CD4-positive, alpha-beta T cell (primary cell): ENCODE results near the gene TIE1. TPM values are rescaled to one million over a fixed set of nuclear protein-coding genes. Genes with fewer than 3 reads are reported as not detected.

Experiments used
- ATAC-seq: fragments of 200-7000 bp; cut with Tn5 transposase; one replicate; pipeline ENCODE4 v1.10.0; 2022; ENCODE audit warnings: mild to moderate bottlenecking; ENCODE audit not compliant: poor library complexity
- CTCF ChIA-PET: fragments of 350-600 bp; sonication (Branson Sonifier 250); formaldehyde crosslinking; loops from one replicate; lab custom pipeline; 2021; ENCODE audit warnings: antibody characterized with exemption, inconsistent platforms; lab: Charles Lee
- POLR2A ChIA-PET: fragments of 350-600 bp; sonication (Branson Sonifier 250); formaldehyde crosslinking; loops from one replicate; lab custom pipeline; 2021; ENCODE audit warnings: antibody characterized with exemption, inconsistent platforms; lab: Charles Lee
- DNase-seq, 14 experiments: peaks; one replicate each; pipeline ENCODE4 v3.0.0-alpha.2; 2013 to 2020; ENCODE audit warnings: mixed read lengths in 2 of 14
- H3K27ac ChIP-seq, 2 donors: one replicate each; pipeline versions ENCODE4 v1.5.1 to v1.7.0; 2013; ENCODE audit warnings: low read length in 2 of 2, low read depth in 1 of 2, mild to moderate bottlenecking in 1 of 2
- H3K27me3 ChIP-seq, 2 experiments: 1 replicate in 1 of 2; 2 replicates in 1 of 2; pipeline versions ENCODE4 v1.6.1 to v1.7.0; 2013; ENCODE audit warnings: low read length in 2 of 2, control low read depth in 1 of 2, mild to moderate bottlenecking in 1 of 2, moderate library complexity in 1 of 2; ENCODE audit not compliant: insufficient read depth in 2 of 2, control insufficient read depth in 1 of 2
- H3K36me3 ChIP-seq: one replicate; pipeline ENCODE4 v1.6.1; 2013; ENCODE audit warnings: low read length, control low read depth; ENCODE audit not compliant: insufficient read depth
- H3K4me1 ChIP-seq: one replicate; pipeline ENCODE4 v1.6.1; 2013; ENCODE audit warnings: low read length, control low read depth; ENCODE audit not compliant: insufficient read depth
- H3K4me3 ChIP-seq: one replicate; pipeline ENCODE4 v1.5.1; 2013; ENCODE audit warnings: mild to moderate bottlenecking, low read length, moderate library complexity
- H3K9me3 ChIP-seq, 2 experiments: 1 replicate in 1 of 2; 2 replicates in 1 of 2; pipeline versions ENCODE4 v1.6.1 to v1.7.0; 2013; ENCODE audit warnings: low read length in 2 of 2, mild to moderate bottlenecking in 2 of 2, control low read depth in 1 of 2, moderate library complexity in 1 of 2; ENCODE audit not compliant: control insufficient read depth in 1 of 2, insufficient read depth in 1 of 2
- H3K27ac Mint-ChIP-seq: one replicate; pipeline ENCODE4 v1.8.0; 2020; ENCODE audit warnings: mixed read lengths
- H3K27me3 Mint-ChIP-seq: one replicate; pipeline ENCODE4 v1.8.0; 2021; ENCODE audit warnings: mixed read lengths
- H3K36me3 Mint-ChIP-seq: one replicate; pipeline ENCODE4 v1.8.0; 2021; ENCODE audit warnings: low read depth, mixed read lengths
- H3K4me1 Mint-ChIP-seq: one replicate; pipeline ENCODE4 v1.8.0; 2021; ENCODE audit warnings: low read depth, mixed read lengths
- H3K4me3 Mint-ChIP-seq: one replicate; pipeline ENCODE4 v1.8.0; 2020; ENCODE audit warnings: mild to moderate bottlenecking, mixed read lengths
- H3K9me3 Mint-ChIP-seq: one replicate; pipeline ENCODE4 v1.8.0; 2020; ENCODE audit warnings: mixed read lengths
- CTCF ChIP-seq: fragments of 200-600 bp; IDR thresholded peaks from one replicate; pipeline ENCODE4 v1.8.0; 2022; ENCODE audit warnings: antibody characterized with exemption, mild to moderate bottlenecking
- intact Hi-C, 2 experiments: fragments of 100-400 bp; cut with DNase I in 1 of 2; cut with micrococcal nuclease in 1 of 2; formaldehyde crosslinking; loops; one replicate each; pipeline versions ENCODE4 v1.15.1 to v1.9.0; 2023 to 2025; cut with DNase I, micrococcal nuclease
- total RNA-seq, 174 experiments: library from RNA in 2 of 174; stranded (reverse) in 2 of 174; gene quantifications; one replicate each; pipeline ENCODE4 v1.2.3 and lab custom pipeline; 2021 to 2026

TIE1 gene
- total RNA-seq, 2 experiments from 2014 or later = not detected

- no peak overlapping the region for H3K4me3 ChIP-seq
- no peaks in the 10 kb centered on the region for H3K4me1 ChIP-seq
- Mint-ChIP-seq H3K36me3 (no peaks in the 10 kb centered on the region), H3K27me3 (no peaks in the 10 kb centered on the region), H3K4me1 (no peaks in the 10 kb centered on the region), H3K4me3 (no peak overlapping the region), H3K9me3 (no peaks in the 10 kb centered on the region), H3K27ac (no peak overlapping the region)
- H3K36me3 ChIP-seq = no peaks in the 10 kb centered on the region
- H3K9me3 ChIP-seq = no peaks in the 10 kb centered on the region
- ChIA-PET CTCF (no interaction called here), POLR2A (no interaction called here)
- H3K27ac ChIP-seq = no peak overlapping the region
- no peak for TF ChIP-seq CTCF
- no peaks in the 10 kb centered on the region for H3K27me3 ChIP-seq
- no peak for DNase-seq
- intact Hi-C loops = no loop called here
- no peak for ATAC-seq
These were observed 38.9 kb downstream of the TIE1 start for GRCh38 chr1:43339584-43340232.

- CTCF ChIA-PET = interaction anchor here (0.6 kb wide), 1 partner anchor 141 kb away, joined by 3 read pairs; no protein-coding TSS in a partner anchor
- intact Hi-C loops = no loop called here
- POLR2A ChIA-PET = no interaction called here
These were observed 39.8 kb downstream of the TIE1 start for GRCh38 chr1:43340559-43340958.

GRCh38 chr1:43344267-43344850, 43.6 kb downstream of the TIE1 start:
- no peaks in the 10 kb centered on the region for H3K27me3 ChIP-seq
- H3K27ac ChIP-seq = no peak overlapping the region
- H3K36me3 ChIP-seq = no peaks in the 10 kb centered on the region
- TF ChIP-seq CTCF = no peak
- no peak overlapping the region for H3K4me3 ChIP-seq
- DNase-seq (no peak), ATAC-seq (no peak)
- no peaks in the 10 kb centered on the region for H3K27me3 Mint-ChIP-seq
- no peaks in the 10 kb centered on the region for H3K36me3 Mint-ChIP-seq
- no peaks in the 10 kb centered on the region for H3K9me3 Mint-ChIP-seq
- H3K27ac Mint-ChIP-seq = no peak overlapping the region
- no peaks in the 10 kb centered on the region for H3K9me3 ChIP-seq
- H3K4me1 Mint-ChIP-seq = peaks cover 7% of the 10 kb centered on the region
- POLR2A ChIA-PET = no interaction called here
- H3K4me1 ChIP-seq = peaks cover 3% of the 10 kb centered on the region
- no peak overlapping the region for H3K4me3 Mint-ChIP-seq
- CTCF ChIA-PET = no interaction called here
- intact Hi-C loops = no loop called here

More at GRCh38 chr1:43340559-43340958, 39.8 kb downstream of the TIE1 start:
- no peak overlapping the region for H3K27ac ChIP-seq
- no peak overlapping the region for H3K4me3 ChIP-seq
- DNase-seq (no peak), ATAC-seq (no peak)
- Mint-ChIP-seq H3K36me3 (no peaks in the 10 kb centered on the region), H3K4me1 (no peaks in the 10 kb centered on the region), H3K9me3 (no peaks in the 10 kb centered on the region), H3K27ac (no peak overlapping the region), H3K27me3 (no peaks in the 10 kb centered on the region), H3K4me3 (no peak overlapping the region)
- TF ChIP-seq CTCF = no peak
- no peaks in the 10 kb centered on the region for H3K9me3 ChIP-seq
- H3K27me3 ChIP-seq = no peaks in the 10 kb centered on the region
- H3K4me1 ChIP-seq = no peaks in the 10 kb centered on the region
- H3K36me3 ChIP-seq = no peaks in the 10 kb centered on the region
